Measurements from ENCODE around the gene SLC25A38.

GRCh38 chr3:39446444-39446843 is 63.3 kb downstream of the SLC25A38 start:
- TF ChIP-seq CTCF (IDR thresholded peaks at IDR 0.05) (no peak), POLR2A (IDR thresholded peaks at IDR 0.05) (no peak)

Data from esophagus squamous epithelium (tissue), 4 donors.